ENCODE measurements around the gene DOCK2. TPM values are rescaled to one million over a fixed set of nuclear protein-coding genes. Genes with fewer than 3 reads are reported as not detected.

DOCK2 gene
- total RNA-seq, 2 donors from 2014 or later: 32.1 to 40.3 TPM

GRCh38 chr5:169732841-169733240 lies 95.8 kb downstream of the DOCK2 start:
- no peak for TF ChIP-seq CTCF (IDR thresholded peaks at IDR 0.05)

GRCh38 chr5:169735913-169736312 lies 98.8 kb downstream of the DOCK2 start:
- ATAC-seq (ENCODE audit: insufficient number of reproducible peaks, low FRiP score, low read depth) (no peak), DNase-seq (ENCODE audit: low spot score) (no peak)
- TF ChIP-seq CTCF (IDR thresholded peaks at IDR 0.05): no peak
- Histone ChIP-seq H3K9me3 (no peaks in the 10 kb centered on the region), H3K4me3 (no peak overlapping the region), H3K27me3 (replicated peaks; ENCODE audit: insufficient read depth) (no peaks in the 10 kb centered on the region), H3K27ac (no peak overlapping the region), H3K4me1 (ENCODE audit: control insufficient read depth in 1 of 2, low read depth in 2 of 2) (no peaks in the 10 kb centered on the region), H3K36me3 (no peaks in the 10 kb centered on the region)

More at GRCh38 chr5:169732841-169733240, 95.8 kb downstream of the DOCK2 start:
- no peaks in the 10 kb centered on the region for H3K4me1 ChIP-seq (ENCODE audit: control insufficient read depth in 1 of 2, low read depth in 2 of 2)
- ATAC-seq (ENCODE audit: insufficient number of reproducible peaks, low FRiP score, low read depth): no peak
- H3K36me3 ChIP-seq: no peaks in the 10 kb centered on the region
- no peak overlapping the region for H3K4me3 ChIP-seq
- no peak overlapping the region for H3K27ac ChIP-seq
- H3K9me3 ChIP-seq: no peaks in the 10 kb centered on the region
- no peaks in the 10 kb centered on the region for H3K27me3 ChIP-seq (replicated peaks; ENCODE audit: insufficient read depth)
- no peak for DNase-seq (ENCODE audit: low spot score)

GRCh38 chr5:169736653-169737052 lies 99.6 kb downstream of the DOCK2 start:
- ATAC-seq (ENCODE audit: insufficient number of reproducible peaks, low FRiP score, low read depth): no peak

GRCh38 chr5:169740435-169740834 lies 103.4 kb downstream of the DOCK2 start:
- Histone ChIP-seq H3K36me3 (no peaks in the 10 kb centered on the region), H3K4me3 (no peak overlapping the region), H3K4me1 (ENCODE audit: control insufficient read depth in 1 of 2, low read depth in 2 of 2) (peaks cover 0 to 4% of the 10 kb centered on the region in 2 donors), H3K9me3 (no peaks in the 10 kb centered on the region), H3K27me3 (replicated peaks; ENCODE audit: insufficient read depth) (no peaks in the 10 kb centered on the region), H3K27ac (no peak overlapping the region)
- DNase-seq (ENCODE audit: low spot score): no peak
- no peak for ATAC-seq (ENCODE audit: insufficient number of reproducible peaks, low FRiP score, low read depth)
- no peak for TF ChIP-seq CTCF (IDR thresholded peaks at IDR 0.05)

More at GRCh38 chr5:169736653-169737052, 99.6 kb downstream of the DOCK2 start:
- no peak for DNase-seq (ENCODE audit: low spot score)
- Histone ChIP-seq H3K4me3 (no peak overlapping the region), H3K27me3 (replicated peaks; ENCODE audit: insufficient read depth) (no peaks in the 10 kb centered on the region), H3K27ac (no peak overlapping the region), H3K9me3 (no peaks in the 10 kb centered on the region), H3K4me1 (ENCODE audit: control insufficient read depth in 1 of 2, low read depth in 2 of 2) (no peaks in the 10 kb centered on the region), H3K36me3 (no peaks in the 10 kb centered on the region)
- no peak for TF ChIP-seq CTCF (IDR thresholded peaks at IDR 0.05)

GRCh38 chr5:169742771-169743296 lies 105.8 kb downstream of the DOCK2 start:
- no peak for TF ChIP-seq CTCF (IDR thresholded peaks at IDR 0.05)
- no peak for ATAC-seq (ENCODE audit: insufficient number of reproducible peaks, low FRiP score, low read depth)

More at GRCh38 chr5:169742771-169743296, 105.8 kb downstream of the DOCK2 start:
- Histone ChIP-seq H3K36me3 (no peaks in the 10 kb centered on the region), H3K27me3 (replicated peaks; ENCODE audit: insufficient read depth) (no peaks in the 10 kb centered on the region), H3K4me3 (no peak overlapping the region), H3K27ac (no peak overlapping the region), H3K9me3 (no peaks in the 10 kb centered on the region), H3K4me1 (ENCODE audit: control insufficient read depth in 1 of 2, low read depth in 2 of 2) (peaks cover 0 to 4% of the 10 kb centered on the region in 2 donors)
- DNase-seq (ENCODE audit: low spot score): no peak
